ENCODE results near the gene ECM2.
"Not testable (repeated sequence)": the region's sequence is repeated elsewhere in the genome, so short reads cannot be mapped to it uniquely, and the experiment has no call there.

Gene ECM2
- total RNA-seq: 0 reads per million in 2 donors

- no peak for DNase-seq
Observed at GRCh38 chr9:92535940-92536850, at the start of gene ECM2. Gene ECM2 (minus strand): TSS chr9:92535990. CDS start chr9:92522866, 13,124 bp downstream.

DNA sequence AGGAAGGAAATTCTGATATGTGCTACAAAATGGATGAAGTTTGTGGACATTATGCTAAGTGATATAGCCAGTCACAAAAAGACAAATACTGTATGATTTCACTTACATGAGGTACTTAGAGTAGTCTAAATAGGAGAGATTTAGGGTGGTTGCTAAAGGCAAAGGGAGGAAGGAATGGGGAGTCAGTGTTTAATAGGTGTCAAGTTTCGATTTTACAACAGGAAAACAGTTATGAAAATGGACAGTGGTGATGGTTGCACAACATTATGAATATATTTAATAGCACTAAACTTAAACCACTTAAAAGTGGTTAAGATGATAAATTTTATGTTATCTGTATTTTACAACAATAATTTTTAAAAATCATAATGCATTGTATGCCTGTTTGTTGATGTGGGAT, 40.4 kb upstream of the ECM2 start:
- no peak for DNase-seq

- DNase-seq: not testable (repeated sequence)
Observed at GRCh38 chr9:92573612-92574011, 37.8 kb upstream of the ECM2 start.

GRCh38 chr9:92571871-92572270, 36.1 kb upstream of the ECM2 start:
- DNase-seq: not testable (repeated sequence)

- no peak for DNase-seq
Observed at GRCh38 chr9:92564982-92565381, 29.2 kb upstream of the ECM2 start.

DNA sequence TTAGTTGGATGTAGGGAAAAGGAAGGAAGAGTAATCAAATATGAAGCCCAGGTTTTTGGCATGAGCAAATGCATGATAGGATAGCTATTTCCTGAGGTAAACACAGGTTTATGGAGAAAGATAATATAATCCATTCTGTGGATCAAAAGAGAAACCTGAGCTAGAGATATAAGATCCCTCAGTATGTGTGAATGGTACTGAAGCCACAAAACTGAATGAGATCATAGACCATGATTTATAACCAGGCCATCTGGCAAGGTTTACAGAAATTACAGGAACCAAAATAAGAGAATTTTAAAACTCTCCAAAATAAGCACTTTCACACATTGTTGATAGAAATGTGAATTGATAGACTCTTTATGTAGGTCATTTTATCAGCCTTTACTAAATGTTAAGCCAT, 28.7 kb upstream of the ECM2 start:
- DNase-seq: no peak

GRCh38 chr9:92563116-92564100, 27.6 kb upstream of the ECM2 start:
- no peak for DNase-seq

DNA sequence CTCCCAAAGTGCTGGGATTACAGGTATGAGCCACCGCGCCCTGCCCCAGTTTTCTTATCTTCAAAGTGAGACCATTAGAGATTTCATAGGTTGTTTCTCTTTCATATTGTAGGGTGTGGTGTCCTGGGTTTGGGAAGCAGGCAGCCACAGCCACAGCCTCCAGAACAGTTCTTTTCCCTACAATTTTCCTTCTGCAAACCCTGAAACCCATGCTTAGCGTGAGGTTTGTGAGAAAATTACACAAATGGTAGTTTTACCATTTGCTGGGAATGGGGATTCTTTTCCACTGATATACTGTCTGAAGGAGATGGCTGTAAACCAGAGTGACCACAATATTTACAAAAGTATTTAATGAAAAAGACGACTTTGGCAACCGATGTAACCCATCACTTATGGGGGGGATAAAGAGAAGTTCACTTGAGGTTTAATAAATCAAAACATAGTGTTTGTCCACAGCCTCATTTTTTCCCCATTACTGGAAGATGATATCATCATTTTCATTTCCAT, 26.7 kb upstream of the ECM2 start:
- no peak for DNase-seq

DNA sequence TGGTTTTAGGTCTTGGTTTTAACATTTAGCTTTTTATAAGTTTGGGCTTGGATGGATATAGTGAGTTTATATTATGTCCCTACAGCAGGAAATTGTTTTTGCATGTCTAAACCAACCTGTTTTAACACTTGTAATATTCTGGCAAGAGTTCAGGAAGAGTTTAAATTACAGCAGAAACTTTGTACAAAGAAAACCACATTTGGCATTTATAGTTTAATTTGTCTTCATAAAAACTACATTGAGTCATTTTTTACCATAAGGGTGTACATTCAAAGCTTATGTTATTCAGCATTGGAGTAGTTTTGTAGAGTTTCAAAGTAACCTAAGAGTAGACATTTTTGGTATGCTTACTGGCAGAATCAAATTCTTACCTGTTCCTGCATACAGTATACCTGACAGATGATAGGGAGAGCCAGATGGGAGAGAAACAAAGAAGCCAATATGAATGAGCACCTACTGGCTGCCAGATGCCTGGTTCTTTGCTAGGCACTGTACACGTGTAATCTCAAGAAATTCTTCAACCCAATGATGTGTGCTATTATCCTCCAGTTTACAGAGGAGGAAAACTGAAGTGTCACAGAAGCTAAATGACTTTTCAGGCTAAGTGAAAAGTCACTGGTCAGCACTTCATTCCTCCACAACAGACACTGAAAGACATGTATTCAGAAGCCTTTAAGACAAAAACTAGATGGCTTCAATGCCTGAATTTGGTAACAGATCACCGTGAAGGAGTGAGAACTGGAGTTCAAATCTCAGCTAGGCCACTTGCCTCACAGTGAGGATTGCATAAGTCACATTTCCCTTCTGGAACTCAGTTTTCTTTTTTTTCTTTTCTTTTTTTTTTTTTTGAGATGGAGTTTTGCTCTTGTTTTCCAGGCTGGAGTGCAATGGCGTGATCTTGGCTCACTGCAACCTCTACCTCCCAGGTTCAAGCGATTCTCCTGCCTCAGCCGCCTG, 25.9 kb upstream of the ECM2 start:
- DNase-seq: no peak

DNA sequence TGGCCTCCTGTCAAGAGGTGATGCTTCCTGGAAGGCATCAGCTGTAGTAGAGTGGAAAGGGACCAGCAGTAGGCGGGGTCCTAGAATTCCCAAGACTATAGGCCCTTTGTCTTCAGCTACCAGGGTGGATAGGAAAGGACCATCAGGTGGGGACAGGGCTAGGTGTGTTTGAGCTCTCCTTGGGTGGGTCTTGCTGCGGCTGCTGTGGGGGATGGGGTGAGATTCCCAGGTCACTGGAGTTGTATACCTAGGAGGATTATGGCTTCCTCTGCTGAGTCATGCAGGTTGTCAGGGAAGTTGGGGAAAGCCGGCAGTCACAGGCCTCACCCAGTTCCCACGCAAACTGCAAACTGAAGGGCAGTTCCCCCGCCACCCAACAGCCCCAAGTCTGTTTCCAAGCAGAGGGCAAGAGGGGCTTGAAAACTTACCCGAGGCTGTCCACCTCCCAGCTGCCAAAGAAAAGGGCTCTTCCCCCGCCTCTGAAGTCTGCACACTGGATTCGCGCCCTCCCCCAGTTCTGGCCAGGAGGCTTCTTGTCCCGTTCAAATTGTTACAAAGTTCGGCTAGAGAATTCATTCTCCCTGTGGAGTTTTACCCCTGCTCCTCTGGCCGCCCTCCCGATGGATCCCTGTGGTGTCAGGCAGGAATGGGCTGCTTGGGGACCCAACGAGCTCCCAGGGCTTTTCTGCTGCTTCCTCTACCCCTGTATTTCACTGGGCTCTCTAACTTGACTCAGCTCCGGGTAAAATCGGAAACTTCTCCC, 23.0 kb upstream of the ECM2 start:
- DNase-seq: no peak

GRCh38 chr9:92550765-92551164, 15.0 kb upstream of the ECM2 start:
- no peak for DNase-seq

DNA sequence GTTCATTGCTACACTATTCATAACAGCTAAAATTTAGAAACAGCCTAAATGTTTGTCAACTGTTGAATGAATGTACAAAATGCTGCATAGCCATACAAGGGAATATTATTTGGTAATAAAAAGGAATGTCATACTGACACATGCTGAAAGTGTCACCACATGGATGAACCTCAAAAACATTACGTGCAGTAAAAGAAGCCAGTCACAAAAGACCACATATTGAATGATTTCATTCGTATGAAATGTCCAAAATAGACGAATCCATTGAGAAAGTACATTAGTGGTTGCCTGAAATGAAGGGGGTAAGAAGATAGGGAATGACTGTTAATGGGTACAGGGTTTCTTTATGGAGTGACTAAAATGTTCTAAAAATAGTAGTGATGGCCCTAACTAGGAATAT, 11.6 kb upstream of the ECM2 start:
- DNase-seq: no peak

DNA sequence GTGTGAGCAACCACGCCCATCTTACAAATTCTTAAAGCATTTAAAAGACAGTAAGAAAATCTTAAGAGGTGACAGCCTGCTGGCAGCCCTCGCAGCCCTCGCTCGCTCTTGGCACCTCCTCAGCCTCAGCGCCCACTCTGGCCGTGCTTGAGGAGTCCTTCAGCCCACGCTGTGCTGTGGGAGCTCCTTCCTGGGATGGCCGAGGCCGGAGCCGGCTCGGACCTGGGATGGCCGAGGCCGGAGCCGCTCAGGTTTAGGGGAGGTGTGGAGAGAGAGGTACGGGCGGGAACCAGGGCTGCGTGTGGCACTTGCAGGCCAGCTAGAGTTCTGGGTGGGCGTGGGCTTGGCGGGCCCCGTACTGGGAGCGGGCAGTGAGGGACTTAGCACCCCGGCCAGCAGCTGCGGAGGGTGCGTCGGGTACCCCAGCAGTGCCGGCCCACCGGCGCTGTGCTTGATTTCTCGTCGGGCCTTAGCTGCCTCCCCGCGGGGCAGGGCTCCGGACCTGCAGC, 9.3 kb upstream of the ECM2 start:
- no peak for DNase-seq

- no peak for DNase-seq
Observed at GRCh38 chr9:92543972-92544371, 8.2 kb upstream of the ECM2 start.

GRCh38 chr9:92538541-92538940, 2.8 kb upstream of the ECM2 start:
- DNase-seq: no peak

- peak in 1 of 5 experiments; percentile 38 for DNase-seq
Observed at GRCh38 chr9:92534674-92535073, 1.1 kb downstream of the ECM2 start.

GRCh38 chr9:92534204-92534603, 1.6 kb downstream of the ECM2 start:
- peak in 1 of 5 experiments; percentile 2 for DNase-seq

- DNase-seq: no peak
Observed at GRCh38 chr9:92530893-92531292, 4.9 kb downstream of the ECM2 start.

- no peak for DNase-seq
Observed at GRCh38 chr9:92529124-92529523, 6.7 kb downstream of the ECM2 start.

- no peak for DNase-seq
Observed at GRCh38 chr9:92528522-92528849, 7.3 kb downstream of the ECM2 start.
